Stimulated activated CD8-positive, alpha-beta memory T cell treated with anti-CD3 and anti-CD28 coated beads, Interleukin-4, amount 100 ng/mL, for 4 hours (primary cell): ENCODE results near the gene RRP9.
"Not testable (repeated sequence)": the region's sequence is repeated elsewhere in the genome, so short reads cannot be mapped to it uniquely, and the experiment has no call there.

Experiments
- DNase-seq, 2 donors: peaks; one replicate each; pipeline ENCODE4 v3.0.0-alpha.2; 2020; ENCODE audit warnings: low read depth in 2 of 2, low spot score in 1 of 2

The RRP9 gene

GRCh38 chr3:51941798-51942602 is at the start of gene RRP9, which contains the start of gene PARP3:
Gene RRP9 (minus strand): TSS chr3:51941904. CDS start chr3:51941867, 37 bp downstream.
Gene PARP3 (plus strand): TSS chr3:51942363. CDS start chr3:51943356, 993 bp downstream.
- peak; percentile 99 to 100 for DNase-seq

- not testable (repeated sequence) for DNase-seq
Observed at GRCh38 chr3:51990501-51990971, 48.8 kb upstream of the RRP9 start.

GRCh38 chr3:51988286-51989146 is 46.8 kb upstream of the RRP9 start:
- DNase-seq = no peak

- no peak for DNase-seq
Observed at GRCh38 chr3:51987568-51987967, 45.9 kb upstream of the RRP9 start.

GRCh38 chr3:51986010-51986947 is 44.6 kb upstream of the RRP9 start:
- DNase-seq = no peak

GRCh38 chr3:51985063-51985462 is 43.4 kb upstream of the RRP9 start:
- DNase-seq = no peak

- no peak for DNase-seq
Observed at GRCh38 chr3:51984269-51984647, 42.6 kb upstream of the RRP9 start.

- no peak for DNase-seq
Observed at GRCh38 chr3:51983578-51984268, 42.0 kb upstream of the RRP9 start.

GRCh38 chr3:51982838-51983577 is 41.3 kb upstream of the RRP9 start, which contains the start of gene ACY1:
Gene ACY1 (plus strand): TSS chr3:51983535. CDS start chr3:51984065, 530 bp downstream.
- peak; percentile 28 to 50 for DNase-seq

- no peak for DNase-seq
Observed at GRCh38 chr3:51982352-51982837, 40.7 kb upstream of the RRP9 start.

GRCh38 chr3:51980253-51980652 is 38.5 kb upstream of the RRP9 start:
- no peak for DNase-seq

- DNase-seq = no peak
Observed at GRCh38 chr3:51978143-51978502, 36.4 kb upstream of the RRP9 start.

GRCh38 chr3:51977446-51978142 is 35.9 kb upstream of the RRP9 start:
- DNase-seq = no peak

- DNase-seq = no peak
Observed at GRCh38 chr3:51975852-51976549, 34.3 kb upstream of the RRP9 start.

GRCh38 chr3:51974963-51975851 is 33.5 kb upstream of the RRP9 start, which contains the start of gene ABHD14A:
Gene ABHD14A (plus strand): TSS chr3:51975064. CDS start chr3:51975136, 72 bp downstream.
- DNase-seq = peak in 1 of 2 donors; percentile 45

- DNase-seq = no peak
Observed at GRCh38 chr3:51974277-51974962, 32.7 kb upstream of the RRP9 start.
